Activated CD4-positive, alpha-beta memory T cell treated with anti-CD3 and anti-CD28 coated beads, Interleukin-2, amount 10 ng/mL, durations not matched to agents 7 days and 5 days (primary cell): ENCODE data around the gene SWAP70. TPM values are rescaled to one million over a fixed set of nuclear protein-coding genes. Genes with fewer than 3 reads are reported as not detected.

Experiments used
- CTCF ChIA-PET: fragments of 350-600 bp; sonication (Branson Sonifier 250); formaldehyde crosslinking; loops from one replicate; lab custom pipeline; 2021; ENCODE audit warnings: antibody characterized with exemption, inconsistent platforms; lab: Charles Lee
- POLR2A ChIA-PET: fragments of 350-600 bp; sonication (Branson Sonifier 250); formaldehyde crosslinking; loops from one replicate; lab custom pipeline; 2021; ENCODE audit warnings: antibody characterized with exemption; lab: Charles Lee
- DNase-seq: peaks from one replicate; pipeline ENCODE4 v3.0.0-alpha.2; 2020
- H3K27ac Mint-ChIP-seq: one replicate; pipeline ENCODE4 v1.8.0; 2021; ENCODE audit warnings: mild to moderate bottlenecking, mixed read lengths
- H3K27me3 Mint-ChIP-seq: one replicate; pipeline ENCODE4 v1.8.0; 2021; ENCODE audit warnings: mixed read lengths
- H3K36me3 Mint-ChIP-seq: one replicate; pipeline ENCODE4 v1.8.0; 2021; ENCODE audit warnings: low read depth, mixed read lengths
- H3K4me1 Mint-ChIP-seq: one replicate; pipeline ENCODE4 v1.8.0; 2021; ENCODE audit warnings: mixed read lengths
- H3K4me3 Mint-ChIP-seq: one replicate; pipeline ENCODE4 v1.8.0; 2021; ENCODE audit warnings: mild to moderate bottlenecking, mixed read lengths
- H3K9me3 Mint-ChIP-seq: one replicate; pipeline ENCODE4 v1.8.0; 2021; ENCODE audit warnings: mixed read lengths
- total RNA-seq, 2 experiments: library from RNA; stranded (reverse); gene quantifications; one replicate each; pipeline ENCODE4 v1.2.3, GENCODE V29; 2021

The SWAP70 gene
- total RNA-seq, 2 experiments from 2014 or later = 8.6 to 9.1 TPM

GRCh38 chr11:9752091-9752490 lies 88.2 kb downstream of the SWAP70 start:
- H3K9me3 Mint-ChIP-seq = no peaks in the 10 kb centered on the region
- H3K36me3 Mint-ChIP-seq = no peaks in the 10 kb centered on the region
- ChIA-PET POLR2A (interaction anchor here (1.2 kb wide), 1 partner anchor 13 kb away, joined by 3 read pairs; no protein-coding TSS in a partner anchor), CTCF (interaction anchor here (5.1 kb wide), 1 partner anchor 218 kb away, joined by 76 read pairs; no protein-coding TSS in a partner anchor)
- DNase-seq = no peak
- H3K27me3 Mint-ChIP-seq = no peaks in the 10 kb centered on the region
- no peak overlapping the region for H3K4me3 Mint-ChIP-seq
- H3K4me1 Mint-ChIP-seq = peaks cover 37% of the 10 kb centered on the region
- H3K27ac Mint-ChIP-seq = no peak overlapping the region

- ChIA-PET POLR2A (interaction anchor here (1.2 kb wide), 1 partner anchor 14 kb away, joined by 3 read pairs; no protein-coding TSS in a partner anchor), CTCF (no interaction called here)
- Mint-ChIP-seq H3K27ac (peak overlapping the region; percentile 60), H3K9me3 (no peaks in the 10 kb centered on the region), H3K4me3 (no peak overlapping the region), H3K27me3 (no peaks in the 10 kb centered on the region), H3K4me1 (peaks cover 40% of the 10 kb centered on the region), H3K36me3 (no peaks in the 10 kb centered on the region)
- DNase-seq = no peak
Observed at GRCh38 chr11:9753021-9753420, 89.1 kb downstream of the SWAP70 start.

- POLR2A ChIA-PET = no interaction called here
- CTCF ChIA-PET = interaction anchor here (0.6 to 1.6 kb wide), 2 partner anchors 141 to 219 kb away, joined by 3 to 5 read pairs; no protein-coding TSS in a partner anchor
- H3K27me3 Mint-ChIP-seq = no peaks in the 10 kb centered on the region
- H3K9me3 Mint-ChIP-seq = no peaks in the 10 kb centered on the region
- H3K4me1 Mint-ChIP-seq = peaks cover 35% of the 10 kb centered on the region
- H3K27ac Mint-ChIP-seq = no peak overlapping the region
- H3K4me3 Mint-ChIP-seq = no peak overlapping the region
- no peaks in the 10 kb centered on the region for H3K36me3 Mint-ChIP-seq
- no peak for DNase-seq
Observed at GRCh38 chr11:9754010-9754471, 90.2 kb downstream of the SWAP70 start.

- peaks cover 48% of the 10 kb centered on the region for H3K4me1 Mint-ChIP-seq
- no peak for DNase-seq
- H3K27ac Mint-ChIP-seq = no peak overlapping the region
- no peaks in the 10 kb centered on the region for H3K36me3 Mint-ChIP-seq
- ChIA-PET CTCF (interaction anchor here (0.6 to 1.6 kb wide), 2 partner anchors 143 to 457 kb away, joined by 3 to 5 read pairs; no protein-coding TSS in a partner anchor), POLR2A (no interaction called here)
- H3K27me3 Mint-ChIP-seq = no peaks in the 10 kb centered on the region
- no peaks in the 10 kb centered on the region for H3K9me3 Mint-ChIP-seq
- H3K4me3 Mint-ChIP-seq = no peak overlapping the region
Observed at GRCh38 chr11:9755561-9756185, 91.8 kb downstream of the SWAP70 start.

- Mint-ChIP-seq H3K27me3 (no peaks in the 10 kb centered on the region), H3K27ac (peak overlapping the region; percentile 18), H3K36me3 (no peaks in the 10 kb centered on the region), H3K4me3 (no peak overlapping the region), H3K9me3 (no peaks in the 10 kb centered on the region), H3K4me1 (peaks cover 50% of the 10 kb centered on the region)
- POLR2A ChIA-PET = no interaction called here
- CTCF ChIA-PET = no interaction called here
- DNase-seq = no peak
Observed at GRCh38 chr11:9756461-9756860, 92.6 kb downstream of the SWAP70 start.

- ChIA-PET CTCF (no interaction called here), POLR2A (interaction anchor here (3.6 kb wide), 1 partner anchor 547 kb away, joined by 14 read pairs; the partner anchor contains the start of gene ADM)
- Mint-ChIP-seq H3K27ac (no peak overlapping the region), H3K27me3 (no peaks in the 10 kb centered on the region), H3K9me3 (no peaks in the 10 kb centered on the region), H3K36me3 (no peaks in the 10 kb centered on the region), H3K4me3 (no peak overlapping the region), H3K4me1 (peaks cover 50% of the 10 kb centered on the region)
- DNase-seq = no peak
Observed at GRCh38 chr11:9756878-9757277, 93.0 kb downstream of the SWAP70 start.

- peak overlapping the region; percentile 70 for H3K4me3 Mint-ChIP-seq
- H3K27me3 Mint-ChIP-seq = no peaks in the 10 kb centered on the region
- peak overlapping the region; percentile 44 for H3K27ac Mint-ChIP-seq
- CTCF ChIA-PET = interaction anchor here (0.6 to 3.9 kb wide), 14 partner anchors 9 to 743 kb away, joined by 3 to 55 read pairs (median 6); partner anchors contain the start of gene ADM
- no peaks in the 10 kb centered on the region for H3K36me3 Mint-ChIP-seq
- peaks cover 44% of the 10 kb centered on the region for H3K4me1 Mint-ChIP-seq
- no peaks in the 10 kb centered on the region for H3K9me3 Mint-ChIP-seq
- DNase-seq = peak; percentile 91
- POLR2A ChIA-PET = interaction anchor here (0.7 to 3.6 kb wide), 8 partner anchors 9 to 546 kb away, joined by 3 to 14 read pairs (median 6); partner anchors contain the start of genes ADM, WEE1 and ZNF143
Observed at GRCh38 chr11:9757809-9758636, 94.1 kb downstream of the SWAP70 start.

- Mint-ChIP-seq H3K4me1 (peaks cover 38% of the 10 kb centered on the region), H3K27me3 (no peaks in the 10 kb centered on the region), H3K4me3 (peak overlapping the region; percentile 70), H3K9me3 (no peaks in the 10 kb centered on the region), H3K27ac (peak overlapping the region; percentile 74), H3K36me3 (no peaks in the 10 kb centered on the region)
- POLR2A ChIA-PET = interaction anchor here (0.7 to 3.6 kb wide), 14 partner anchors 8 to 545 kb away, joined by 3 to 14 read pairs (median 4); partner anchors contain the start of genes ADM, WEE1 and ZNF143
- DNase-seq = peak; percentile 54
- CTCF ChIA-PET = interaction anchor here (0.6 to 3.9 kb wide), 22 partner anchors 10 to 855 kb away, joined by 3 to 55 read pairs (median 5); partner anchors contain the start of genes ADM and WEE1
Observed at GRCh38 chr11:9758637-9759518, 95.0 kb downstream of the SWAP70 start.

GRCh38 chr11:9759519-9760192 lies 95.8 kb downstream of the SWAP70 start:
- peaks cover 35% of the 10 kb centered on the region for H3K4me1 Mint-ChIP-seq
- peak; percentile 93 for DNase-seq
- H3K27ac Mint-ChIP-seq = peak overlapping the region; percentile 74
- no peaks in the 10 kb centered on the region for H3K9me3 Mint-ChIP-seq
- H3K27me3 Mint-ChIP-seq = no peaks in the 10 kb centered on the region
- no peaks in the 10 kb centered on the region for H3K36me3 Mint-ChIP-seq
- POLR2A ChIA-PET = interaction anchor here (0.7 to 3.6 kb wide), 10 partner anchors 13 to 544 kb away, joined by 3 to 14 read pairs (median 4); partner anchors contain the start of genes ADM, WEE1 and ZNF143
- CTCF ChIA-PET = interaction anchor here (0.6 to 3.9 kb wide), 16 partner anchors 11 to 856 kb away, joined by 3 to 55 read pairs (median 7); partner anchors contain the start of genes ADM and WEE1
- H3K4me3 Mint-ChIP-seq = peak overlapping the region; percentile 70

GRCh38 chr11:9760193-9760575 lies 96.3 kb downstream of the SWAP70 start:
- no peaks in the 10 kb centered on the region for H3K27me3 Mint-ChIP-seq
- no peaks in the 10 kb centered on the region for H3K36me3 Mint-ChIP-seq
- H3K4me1 Mint-ChIP-seq = peaks cover 34% of the 10 kb centered on the region
- H3K27ac Mint-ChIP-seq = no peak overlapping the region
- POLR2A ChIA-PET = interaction anchor here (1.1 to 3.6 kb wide), 8 partner anchors 12 to 544 kb away, joined by 3 to 14 read pairs (median 5); partner anchors contain the start of genes ADM, WEE1 and ZNF143
- no peak for DNase-seq
- CTCF ChIA-PET = interaction anchor here (0.8 to 3.9 kb wide), 13 partner anchors 11 to 1033 kb away, joined by 3 to 55 read pairs (median 7); partner anchors contain the start of genes ADM and WEE1
- H3K4me3 Mint-ChIP-seq = no peak overlapping the region
- no peaks in the 10 kb centered on the region for H3K9me3 Mint-ChIP-seq

- Mint-ChIP-seq H3K27me3 (no peaks in the 10 kb centered on the region), H3K4me3 (no peak overlapping the region), H3K36me3 (no peaks in the 10 kb centered on the region), H3K27ac (no peak overlapping the region), H3K4me1 (peaks cover 28% of the 10 kb centered on the region), H3K9me3 (no peaks in the 10 kb centered on the region)
- ChIA-PET POLR2A (no interaction called here), CTCF (interaction anchor here (3.9 kb wide), 1 partner anchor 315 kb away, joined by 23 read pairs; no protein-coding TSS in a partner anchor)
- DNase-seq = no peak
Observed at GRCh38 chr11:9761441-9761945, 97.6 kb downstream of the SWAP70 start.
